ENCODE results near the gene MBOAT7.

DNA sequence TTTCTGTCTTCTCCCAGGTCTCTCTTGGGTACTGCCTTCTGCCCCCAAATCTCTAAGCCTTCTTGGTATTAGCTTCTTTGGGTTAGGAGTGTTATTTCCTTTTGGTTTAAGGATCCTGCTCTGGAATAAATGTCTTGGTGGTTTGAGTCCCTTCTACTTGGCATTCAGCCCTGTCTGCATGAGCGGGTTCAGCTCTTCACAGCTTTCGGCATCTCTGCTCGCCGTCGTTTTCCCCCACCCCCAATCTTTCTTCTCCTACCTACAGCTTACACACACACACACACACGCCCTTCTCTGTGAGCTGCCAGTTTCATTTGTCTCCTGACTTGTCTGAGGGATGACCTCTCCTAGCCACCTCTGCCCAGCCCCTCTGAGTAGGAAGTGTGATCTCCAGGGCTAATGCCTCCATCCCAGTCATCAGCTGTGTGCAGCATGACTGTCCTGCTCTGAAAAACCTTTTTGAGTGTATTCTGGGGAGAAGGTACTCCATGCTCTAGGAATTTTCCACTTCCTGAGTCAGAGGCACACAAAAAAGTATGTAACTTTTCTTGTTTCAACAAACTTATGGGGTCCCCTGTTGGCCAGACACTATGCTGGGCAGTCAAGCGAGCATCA lies 47.1 kb downstream of the MBOAT7 start:
- TF ChIP-seq, protein P1, sequence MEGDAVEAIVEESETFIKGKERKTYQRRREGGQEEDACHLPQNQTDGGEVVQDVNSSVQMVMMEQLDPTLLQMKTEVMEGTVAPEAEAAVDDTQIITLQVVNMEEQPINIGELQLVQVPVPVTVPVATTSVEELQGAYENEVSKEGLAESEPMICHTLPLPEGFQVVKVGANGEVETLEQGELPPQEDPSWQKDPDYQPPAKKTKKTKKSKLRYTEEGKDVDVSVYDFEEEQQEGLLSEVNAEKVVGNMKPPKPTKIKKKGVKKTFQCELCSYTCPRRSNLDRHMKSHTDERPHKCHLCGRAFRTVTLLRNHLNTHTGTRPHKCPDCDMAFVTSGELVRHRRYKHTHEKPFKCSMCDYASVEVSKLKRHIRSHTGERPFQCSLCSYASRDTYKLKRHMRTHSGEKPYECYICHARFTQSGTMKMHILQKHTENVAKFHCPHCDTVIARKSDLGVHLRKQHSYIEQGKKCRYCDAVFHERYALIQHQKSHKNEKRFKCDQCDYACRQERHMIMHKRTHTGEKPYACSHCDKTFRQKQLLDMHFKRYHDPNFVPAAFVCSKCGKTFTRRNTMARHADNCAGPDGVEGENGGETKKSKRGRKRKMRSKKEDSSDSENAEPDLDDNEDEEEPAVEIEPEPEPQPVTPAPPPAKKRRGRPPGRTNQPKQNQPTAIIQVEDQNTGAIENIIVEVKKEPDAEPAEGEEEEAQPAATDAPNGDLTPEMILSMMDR (IDR thresholded peaks at IDR 0.05), result no peak
- no peak for TF ChIP-seq POLR2A (IDR thresholded peaks at IDR 0.05)
